HCT116 (cell line): ENCODE results near the gene ZNF48. TPM values are rescaled to one million over a fixed set of nuclear protein-coding genes. Genes with fewer than 3 reads are reported as not detected.

Experiments used
- ATAC-seq: fragments of 200-7000 bp; cut with Tn5 transposase; 2 replicates; pipeline ENCODE4 v1.9.1; 2020; ENCODE audit warnings: mild to moderate bottlenecking, moderate library complexity
- BruUV-seq: library from RNA; stranded (reverse); fragments of 400-500 nt; replicated peaks from 2 replicates; lab custom pipeline; 2021; lab: Mats Ljungman, UMichigan
- CTCF ChIA-PET: fragments of 300-600 bp; sonication (Branson Sonifier 250); formaldehyde crosslinking; loops from one replicate; lab custom pipeline; 2021; ENCODE audit warnings: antibody characterized with exemption; lab: Charles Lee
- POLR2A ChIA-PET: fragments of 300-600, 350-600 bp; sonication (Branson Sonifier 250); formaldehyde crosslinking; loops from one replicate; lab custom pipeline; 2021; ENCODE audit warnings: antibody characterized with exemption; lab: Charles Lee
- RAD21 ChIA-PET, 2 experiments: fragments of 300-600 bp; sonication (Branson Sonifier 250); formaldehyde crosslinking; loops; one replicate each; lab custom pipeline; 2023; ENCODE audit warnings: low total read pairs in 2 of 2; ENCODE audit not compliant: uncharacterized antibody in 2 of 2, unreplicated experiment in 2 of 2, low non-redundant PET in 1 of 2; lab: Charles Lee
- DNase-seq: peaks from one replicate; pipeline ENCODE4 v3.0.0-alpha.2; 2010; ENCODE audit warnings: low read depth, low spot score
- H2AFZ ChIP-seq: fragments of 200-600 bp; shearing (Covaris generic), sonication (generic); 2 replicates; pipeline ENCODE4 v1.6.1; 2017; ENCODE audit warnings: low read depth, mixed run types, mixed read lengths, antibody characterized with exemption, low read length; ENCODE audit not compliant: poor library complexity, severe bottlenecking
- H3K27ac ChIP-seq: 2 replicates; pipeline ENCODE4 v1.5.1; 2012; ENCODE audit warnings: low read depth, low read length
- H3K27me3 ChIP-seq: fragments of 200-600 bp; sonication (generic); 2 replicates; pipeline ENCODE4 v1.6.1; 2016; ENCODE audit warnings: mixed run types, low read length, mixed read lengths; ENCODE audit not compliant: insufficient read depth
- H3K36me3 ChIP-seq, 2 experiments: fragments of 200-500 bp in 1 of 2; fragments of 200-600 bp in 1 of 2; sonication (Bioruptor generic) in 1 of 2; sonication (generic) in 1 of 2; 2 replicates each; pipeline versions ENCODE4 v1.5.1 to v1.6.1; 2014 to 2016; ENCODE audit warnings: low read length in 2 of 2, inconsistent platforms in 1 of 2, mixed read lengths in 1 of 2, mixed run types in 1 of 2; ENCODE audit not compliant: insufficient read depth in 2 of 2, control insufficient read depth in 1 of 2
- H3K4me1 ChIP-seq, 2 experiments: fragments of 200-600 bp in 1 of 2; sonication (generic) in 1 of 2; 2 replicates each; pipeline versions ENCODE4 v1.5.1 to v1.6.1; 2012 to 2017; ENCODE audit warnings: low read length in 2 of 2, inconsistent platforms in 1 of 2, mild to moderate bottlenecking in 1 of 2, mixed read lengths in 1 of 2, mixed run types in 1 of 2, moderate library complexity in 1 of 2; ENCODE audit not compliant: insufficient read depth in 2 of 2, control insufficient read depth in 1 of 2
- H3K4me2 ChIP-seq: fragments of 200-600 bp; sonication (generic); 2 replicates; pipeline ENCODE4 v1.6.1; 2017; ENCODE audit warnings: mixed run types, low read length, mixed read lengths
- H3K4me3 ChIP-seq, 2 experiments: fragments of 200-600 bp in 1 of 2; sonication (generic) in 1 of 2; replicated peaks in 1 of 2; 2 replicates each; pipeline ENCODE4 v1.5.1; 2011 to 2016; ENCODE audit warnings: low read length in 2 of 2, control low read depth in 1 of 2, low read depth in 1 of 2, mild to moderate bottlenecking in 1 of 2, mixed read lengths in 1 of 2, mixed run types in 1 of 2
- H3K79me2 ChIP-seq: fragments of 200-600 bp; sonication (generic); 2 replicates; pipeline ENCODE4 v1.6.1; 2017; ENCODE audit warnings: mild to moderate bottlenecking, mixed run types, low read length, moderate library complexity, mixed read lengths; ENCODE audit not compliant: insufficient read depth
- H3K9ac ChIP-seq: fragments of 200-600 bp; sonication (generic); 2 replicates; pipeline ENCODE4 v1.6.1; 2016; ENCODE audit warnings: low read length, mixed read lengths
- H3K9me2 ChIP-seq: fragments of 200-600 bp; sonication (generic), shearing (Covaris generic); 2 replicates; pipeline ENCODE4 v1.6.1; 2017; ENCODE audit warnings: mixed run types, mild to moderate bottlenecking, moderate library complexity; ENCODE audit not compliant: insufficient read depth
- H3K9me3 ChIP-seq, 2 experiments: fragments of 200-500 bp in 1 of 2; fragments of 200-600 bp in 1 of 2; sonication (Bioruptor generic) in 1 of 2; sonication (generic) in 1 of 2; 2 replicates each; pipeline ENCODE4 v1.6.1; 2014 to 2017; ENCODE audit warnings: low read length in 2 of 2, mixed read lengths in 2 of 2, inconsistent platforms in 1 of 2, low read depth in 1 of 2, mild to moderate bottlenecking in 1 of 2, mixed run types in 1 of 2, moderate library complexity in 1 of 2; ENCODE audit not compliant: control insufficient read depth in 1 of 2, insufficient read depth in 1 of 2
- H4K20me1 ChIP-seq: fragments of 200-600 bp; sonication (generic), shearing (Covaris generic); 2 replicates; pipeline ENCODE4 v1.6.1; 2017; ENCODE audit warnings: mixed run types, mild to moderate bottlenecking, moderate library complexity; ENCODE audit not compliant: insufficient read depth
- CBX3 ChIP-seq: IDR thresholded peaks from 2 replicates; pipeline ENCODE4 v1.6.1; 2012; ENCODE audit warnings: low read depth
- CEBPB ChIP-seq: IDR thresholded peaks from 2 replicates; pipeline ENCODE4 v1.6.1; 2012; ENCODE audit warnings: low read depth
- CTCF ChIP-seq, 3 experiments: fragments of 200-600 bp in 1 of 3; sonication (generic) in 1 of 3; IDR thresholded peaks in 2 of 3; conservative IDR thresholded peaks in 1 of 3; 2 replicates each; pipeline ENCODE4 v1.5.1; 2012 to 2017; ENCODE audit warnings: low read depth in 2 of 3, low read length in 2 of 3, antibody characterized with exemption in 1 of 3, borderline replicate concordance in 1 of 3, control low read depth in 1 of 3, mild to moderate bottlenecking in 1 of 3, mixed read lengths in 1 of 3, mixed run types in 1 of 3, moderate library complexity in 1 of 3; ENCODE audit not compliant: insufficient read depth in 1 of 3
- ELF1 ChIP-seq: IDR thresholded peaks from 2 replicates; pipeline ENCODE4 v1.6.1; 2012; ENCODE audit warnings: low read depth, borderline replicate concordance
- EZH2 ChIP-seq: fragments of 200-600 bp; sonication (generic); IDR thresholded peaks from 2 replicates; pipeline ENCODE4 v1.6.1; 2017; ENCODE audit warnings: antibody characterized with exemption, mixed run types
- EZH2phosphoT487 ChIP-seq: fragments of 200-600 bp; IDR thresholded peaks from 2 replicates; pipeline ENCODE4 v1.6.1; 2018; ENCODE audit warnings: antibody characterized with exemption, borderline replicate concordance
- JUND ChIP-seq: IDR thresholded peaks from 2 replicates; pipeline ENCODE4 v1.6.1; 2012
- POLR2A ChIP-seq: IDR thresholded peaks from 2 replicates; pipeline ENCODE4 v1.7.0; 2011; ENCODE audit warnings: borderline replicate concordance; ENCODE audit not compliant: insufficient read depth, insufficient read length; ENCODE audit errors: extremely low read depth
- RAD21 ChIP-seq: IDR thresholded peaks from 2 replicates; pipeline ENCODE4 v1.6.1; 2012; ENCODE audit warnings: low read depth, mild to moderate bottlenecking
- SIN3A ChIP-seq: IDR thresholded peaks from 2 replicates; pipeline ENCODE4 v1.6.1; 2012; ENCODE audit warnings: low read depth
- SP1 ChIP-seq: IDR thresholded peaks from 2 replicates; pipeline ENCODE4 v1.6.1; 2012; ENCODE audit warnings: low read depth
- SRF ChIP-seq: IDR thresholded peaks from 2 replicates; pipeline ENCODE4 v1.6.1; 2012; ENCODE audit warnings: low read depth
- TCF7L2 ChIP-seq: IDR thresholded peaks from 2 replicates; pipeline ENCODE4 v1.7.0; 2011; ENCODE audit warnings: borderline replicate concordance, inconsistent platforms; ENCODE audit not compliant: insufficient read depth, insufficient read length; ENCODE audit errors: extremely low read depth
- YY1 ChIP-seq: IDR thresholded peaks from 2 replicates; pipeline ENCODE4 v1.6.1; 2011; ENCODE audit warnings: low read length, low read depth, moderate library complexity, mild to moderate bottlenecking; ENCODE audit not compliant: insufficient replicate concordance; ENCODE audit errors: extremely low read depth
- ZBTB33 ChIP-seq: IDR thresholded peaks from 2 replicates; pipeline ENCODE4 v1.6.1; 2011; ENCODE audit warnings: mild to moderate bottlenecking, low read length, moderate library complexity; ENCODE audit not compliant: insufficient replicate concordance; ENCODE audit errors: extremely low read depth
- ZFX ChIP-seq: fragments of 450-650 bp; IDR thresholded peaks from 2 replicates; pipeline ENCODE4 v1.6.1; 2017
- ZNF274 ChIP-seq: fragments of 200-500 bp; sonication (Bioruptor generic); IDR thresholded peaks from 2 replicates; pipeline ENCODE4 v1.6.1; 2014; ENCODE audit warnings: mild to moderate bottlenecking, low read depth, low read length, inconsistent platforms
- intact Hi-C: fragments of 100-400 bp; cut with micrococcal nuclease; formaldehyde crosslinking; loops from 2 replicates; pipeline ENCODE4 v1.10.0; 2022
- total RNA-seq: library from RNA; stranded (reverse); gene quantifications from one replicate; pipeline ENCODE4 v1.2.1, GENCODE V29; 2021; ENCODE audit not compliant: unreplicated experiment

ZNF48 gene
- total RNA-seq, 1 experiment from 2014 or later, result 17.9 TPM

- ChIA-PET CTCF (no interaction called here), RAD21 (interaction anchor here in 1 of 2 experiments (0.7 kb wide), 1 partner anchor 27 kb away, joined by 4 read pairs; no protein-coding TSS in a partner anchor), POLR2A (no interaction called here)
- Histone ChIP-seq H3K27ac (no peak overlapping the region), H2AFZ (no peak overlapping the region), H3K9me2 (no peaks in the 10 kb centered on the region), H3K9ac (no peak overlapping the region), H4K20me1 (no peaks in the 10 kb centered on the region), H3K27me3 (no peaks in the 10 kb centered on the region), H3K4me1 (peaks cover 6 to 8% of the 10 kb centered on the region in 2 experiments), H3K4me2 (no peak overlapping the region), H3K36me3 (no peaks in the 10 kb centered on the region), H3K9me3 (no peaks in the 10 kb centered on the region), H3K4me3 (no peak overlapping the region), H3K79me2 (peaks cover under 1% of the 10 kb centered on the region; the same call in 1 of the 2 replicates)
- intact Hi-C loops, result loop anchor here (5.0 kb wide), 3 partner anchors 92 to 192 kb away; partner anchors contain the start of gene ZNF768
- no TSS peak for BruUV-seq
- ATAC-seq, result no peak
- DNase-seq, result no peak
- TF ChIP-seq CEBPB (no peak), RAD21 (no peak), YY1 (no peak), SIN3A (no peak), POLR2A (no peak), ZNF274 (no peak), SRF (no peak), ZFX (no peak), EZH2phosphoT487 (no peak), CBX3 (no peak), ZBTB33 (no peak), JUND (no peak), ELF1 (no peak), TCF7L2 (no peak), SP1 (no peak), CTCF (IDR thresholded peaks at IDR 0.05 in 2 of 3, conservative IDR thresholded peaks at IDR 0.05 in 1 of 3; ENCODE audit: borderline replicate concordance in 1 of 3, insufficient read depth in 1 of 3, low read depth in 2 of 3, low read length in 2 of 3) (no peak), EZH2 (no peak)
Measured at GRCh38 chr16:30434852-30435251, 39.6 kb downstream of the ZNF48 start.
